OCI-LY1 (cell line): ENCODE measurements around the gene BMPER.

Source experiments
- H2AFZ ChIP-seq: fragments of 200-600 bp; sonication (generic), shearing (Covaris generic); 2 replicates; pipeline ENCODE4 v1.6.0; 2014; ENCODE audit warnings: antibody characterized with exemption, mild to moderate bottlenecking, low read length
- H3F3A ChIP-seq: fragments of 200-600 bp; sonication (generic), shearing (Covaris generic); 2 replicates; pipeline ENCODE4 v1.6.0; 2014; ENCODE audit warnings: mild to moderate bottlenecking, antibody characterized with exemption, low read length, moderate library complexity; ENCODE audit not compliant: insufficient read depth
- H3K27ac ChIP-seq: fragments of 200-600 bp; sonication (generic); 2 replicates; pipeline ENCODE4 v1.5.1; 2014; ENCODE audit warnings: low read length, mixed run types, mild to moderate bottlenecking, low read depth; ENCODE audit not compliant: poor library complexity, severe bottlenecking
- H3K27me3 ChIP-seq: fragments of 200-600 bp; sonication (generic); 2 replicates; pipeline ENCODE4 v1.6.0; 2014; ENCODE audit warnings: antibody characterized with exemption, mild to moderate bottlenecking, low read length, moderate library complexity; ENCODE audit not compliant: insufficient read depth
- H3K36me3 ChIP-seq: fragments of 200-600 bp; sonication (generic); 2 replicates; pipeline ENCODE4 v1.6.1; 2014; ENCODE audit warnings: mild to moderate bottlenecking, antibody characterized with exemption, low read length, moderate library complexity, mixed read lengths; ENCODE audit not compliant: insufficient read depth
- H3K4me1 ChIP-seq: fragments of 200-600 bp; sonication (generic); 2 replicates; pipeline ENCODE4 v1.5.1; 2014; ENCODE audit warnings: mild to moderate bottlenecking, low read length, moderate library complexity; ENCODE audit not compliant: insufficient read depth, severe bottlenecking
- H3K4me2 ChIP-seq: fragments of 200-600 bp; sonication (generic), shearing (Covaris generic); 2 replicates; pipeline ENCODE4 v1.6.1; 2014; ENCODE audit warnings: low read length
- H3K4me3 ChIP-seq: fragments of 200-600 bp; sonication (generic); 2 replicates; pipeline ENCODE4 v1.5.1; 2014; ENCODE audit warnings: low read length, low read depth, mild to moderate bottlenecking, mixed read lengths; ENCODE audit not compliant: poor library complexity, severe bottlenecking
- H3K79me2 ChIP-seq: fragments of 200-600 bp; shearing (Covaris generic); 2 replicates; pipeline ENCODE4 v1.6.1; 2016; ENCODE audit warnings: mixed run types, low read length, mixed read lengths; ENCODE audit not compliant: insufficient read depth
- H3K9ac ChIP-seq: fragments of 200-600 bp; sonication (generic), shearing (Covaris generic); 2 replicates; pipeline ENCODE4 v1.6.1; 2014; ENCODE audit warnings: mild to moderate bottlenecking, low read length, mixed read lengths
- H3K9me2 ChIP-seq: fragments of 200-600 bp; sonication (generic), shearing (Covaris generic); 2 replicates; pipeline ENCODE4 v1.6.1; 2014; ENCODE audit warnings: low read depth, mild to moderate bottlenecking, low read length, mixed read lengths
- H3K9me3 ChIP-seq: fragments of 200-600 bp; shearing (Covaris generic); 2 replicates; pipeline ENCODE4 v1.6.1; 2014; ENCODE audit warnings: low read length, mixed read lengths
- H4K20me1 ChIP-seq: fragments of 200-600 bp; sonication (generic), shearing (Covaris generic); 2 replicates; pipeline ENCODE4 v1.6.0; 2016; ENCODE audit warnings: mild to moderate bottlenecking, low read length; ENCODE audit not compliant: insufficient read depth
- CTCF ChIP-seq: fragments of 200-600 bp; sonication (generic), shearing (Covaris generic); IDR thresholded peaks from 2 replicates; pipeline ENCODE4 v1.5.1; 2017; ENCODE audit warnings: mild to moderate bottlenecking, antibody characterized with exemption, low read length, moderate library complexity, mixed read lengths
- EZH2 ChIP-seq: fragments of 200-600 bp; sonication (generic), shearing (Covaris generic); IDR thresholded peaks from 2 replicates; pipeline ENCODE4 v1.8.0; 2017; ENCODE audit warnings: borderline replicate concordance, mixed run types, mild to moderate bottlenecking, antibody characterized with exemption, low read length, moderate library complexity, mixed read lengths

The BMPER gene

GRCh38 chr7:34011696-34012095, 106.4 kb downstream of the BMPER start:
- no peaks in the 10 kb centered on the region for H3K4me1 ChIP-seq
- no peak overlapping the region for H3K4me2 ChIP-seq
- H4K20me1 ChIP-seq = no peaks in the 10 kb centered on the region
- no peak overlapping the region for H3K27ac ChIP-seq
- H3K9me3 ChIP-seq = no peaks in the 10 kb centered on the region
- no peaks in the 10 kb centered on the region for H3K79me2 ChIP-seq
- no peaks in the 10 kb centered on the region for H3K9me2 ChIP-seq
- H3F3A ChIP-seq = no peaks in the 10 kb centered on the region
- no peaks in the 10 kb centered on the region for H3K36me3 ChIP-seq
- no peak overlapping the region for H3K9ac ChIP-seq
- no peak overlapping the region for H2AFZ ChIP-seq
- no peaks in the 10 kb centered on the region for H3K27me3 ChIP-seq
- no peak overlapping the region for H3K4me3 ChIP-seq
- TF ChIP-seq CTCF = no peak
- TF ChIP-seq EZH2 = no peak

- Histone ChIP-seq H3K4me3 (no peak overlapping the region), H4K20me1 (no peaks in the 10 kb centered on the region), H3K27me3 (no peaks in the 10 kb centered on the region), H3K9ac (no peak overlapping the region), H2AFZ (no peak overlapping the region), H3K4me2 (no peak overlapping the region), H3K9me2 (no peaks in the 10 kb centered on the region), H3K4me1 (no peaks in the 10 kb centered on the region), H3K36me3 (no peaks in the 10 kb centered on the region), H3K9me3 (no peaks in the 10 kb centered on the region), H3K79me2 (no peaks in the 10 kb centered on the region), H3K27ac (no peak overlapping the region), H3F3A (no peaks in the 10 kb centered on the region)
- no peak for TF ChIP-seq EZH2
Measured at GRCh38 chr7:34013421-34013820, 108.1 kb downstream of the BMPER start.

- no peaks in the 10 kb centered on the region for H3K36me3 ChIP-seq
- H3K9ac ChIP-seq = no peak overlapping the region
- no peak overlapping the region for H2AFZ ChIP-seq
- no peaks in the 10 kb centered on the region for H4K20me1 ChIP-seq
- H3K4me2 ChIP-seq = no peak overlapping the region
- no peaks in the 10 kb centered on the region for H3F3A ChIP-seq
- no peaks in the 10 kb centered on the region for H3K9me2 ChIP-seq
- no peak for TF ChIP-seq EZH2
- no peak for TF ChIP-seq CTCF
- H3K4me1 ChIP-seq = no peaks in the 10 kb centered on the region
- no peaks in the 10 kb centered on the region for H3K79me2 ChIP-seq
- no peak overlapping the region for H3K27ac ChIP-seq
- no peaks in the 10 kb centered on the region for H3K27me3 ChIP-seq
- H3K9me3 ChIP-seq = no peaks in the 10 kb centered on the region
- H3K4me3 ChIP-seq = no peak overlapping the region
Measured at GRCh38 chr7:34015651-34016050, 110.3 kb downstream of the BMPER start.

DNA sequence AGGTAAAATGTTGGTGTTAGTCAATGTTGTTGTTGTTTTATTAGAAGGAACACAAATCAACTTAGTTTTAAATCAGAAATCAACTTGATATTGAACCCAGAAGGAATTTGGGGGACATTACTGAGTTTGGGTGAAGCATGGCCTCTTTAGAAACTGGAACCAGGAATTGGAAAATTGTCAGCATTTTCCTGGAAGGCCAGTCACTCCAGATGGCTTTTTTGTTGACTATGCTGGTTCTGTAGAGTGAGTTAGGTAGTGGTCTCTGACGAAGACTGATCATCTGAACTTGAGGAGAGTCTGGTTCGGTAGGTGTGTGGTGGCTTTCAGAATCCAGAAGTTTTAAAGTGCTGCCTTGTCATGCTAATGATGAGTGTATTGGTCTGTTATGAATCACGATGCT, 111.5 kb downstream of the BMPER start:
- Histone ChIP-seq H3K4me2 (no peak overlapping the region), H3F3A (no peaks in the 10 kb centered on the region), H3K4me1 (no peaks in the 10 kb centered on the region), H3K4me3 (no peak overlapping the region), H3K9me3 (no peaks in the 10 kb centered on the region), H3K27ac (no peak overlapping the region), H3K9ac (no peak overlapping the region), H3K36me3 (no peaks in the 10 kb centered on the region), H4K20me1 (no peaks in the 10 kb centered on the region), H2AFZ (no peak overlapping the region), H3K79me2 (no peaks in the 10 kb centered on the region), H3K9me2 (no peaks in the 10 kb centered on the region), H3K27me3 (no peaks in the 10 kb centered on the region)
- no peak for TF ChIP-seq CTCF
- no peak for TF ChIP-seq EZH2
